Activated T-cell treated with anti-CD3 and anti-CD28 coated beads, Interleukin-2, amount 50 U/mL, for 4 hours (primary cell): ENCODE results near the gene THAP8. TPM values are rescaled to one million over a fixed set of nuclear protein-coding genes. Genes with fewer than 3 reads are reported as not detected.
A peak's percentile ranks its signal among the peaks of the same experiment; 100 is the strongest.

Experiments
- ATAC-seq, 2 donors: fragments of 200-7000 bp; cut with Tn5 transposase; one replicate each; pipeline ENCODE4 v1.10.0; 2021
- DNase-seq: peaks from one replicate; pipeline ENCODE4 v3.0.0-alpha.2; 2020
- H3K27me3 Mint-ChIP-seq: one replicate; pipeline ENCODE4 v1.8.0; 2021; ENCODE audit warnings: low read depth, mixed read lengths
- H3K36me3 Mint-ChIP-seq: one replicate; pipeline ENCODE4 v1.8.0; 2022; ENCODE audit warnings: mixed read lengths; ENCODE audit not compliant: insufficient read depth
- H3K4me1 Mint-ChIP-seq: one replicate; pipeline ENCODE4 v1.8.0; 2021; ENCODE audit warnings: low read depth, mixed read lengths
- H3K4me3 Mint-ChIP-seq: one replicate; pipeline ENCODE4 v1.8.0; 2021; ENCODE audit warnings: mild to moderate bottlenecking, moderate library complexity, mixed read lengths
- H3K9me3 Mint-ChIP-seq: one replicate; pipeline ENCODE4 v1.8.0; 2021; ENCODE audit warnings: mixed read lengths
- total RNA-seq, 3 donors: library from RNA; stranded (reverse); gene quantifications; one replicate each; pipeline ENCODE4 v1.2.1, GENCODE V29; 2021

Gene THAP8
- total RNA-seq, 3 donors from 2014 or later, result 0.76 to 1.2 (median 0.90) TPM

- no peak for DNase-seq
- no peak overlapping the region for H3K4me3 Mint-ChIP-seq
- no peak for ATAC-seq
These were observed 25.6 kb downstream of the THAP8 start for GRCh38 chr19:36028313-36029041.

GRCh38 chr19:36027696-36028095 lies 26.4 kb downstream of the THAP8 start:
- DNase-seq (no peak), ATAC-seq (no peak)
- H3K36me3 Mint-ChIP-seq, result peaks cover 19% of the 10 kb centered on the region
- H3K4me1 Mint-ChIP-seq, result peaks cover 2% of the 10 kb centered on the region
- H3K27me3 Mint-ChIP-seq, result peaks cover 2% of the 10 kb centered on the region
- H3K4me3 Mint-ChIP-seq, result no peak overlapping the region
- no peaks in the 10 kb centered on the region for H3K9me3 Mint-ChIP-seq

More at GRCh38 chr19:36028313-36029041, 25.6 kb downstream of the THAP8 start:
- Mint-ChIP-seq H3K36me3 (peaks cover 14% of the 10 kb centered on the region), H3K27me3 (peaks cover 2% of the 10 kb centered on the region), H3K9me3 (no peaks in the 10 kb centered on the region), H3K4me1 (peaks cover 2% of the 10 kb centered on the region)

DNA sequence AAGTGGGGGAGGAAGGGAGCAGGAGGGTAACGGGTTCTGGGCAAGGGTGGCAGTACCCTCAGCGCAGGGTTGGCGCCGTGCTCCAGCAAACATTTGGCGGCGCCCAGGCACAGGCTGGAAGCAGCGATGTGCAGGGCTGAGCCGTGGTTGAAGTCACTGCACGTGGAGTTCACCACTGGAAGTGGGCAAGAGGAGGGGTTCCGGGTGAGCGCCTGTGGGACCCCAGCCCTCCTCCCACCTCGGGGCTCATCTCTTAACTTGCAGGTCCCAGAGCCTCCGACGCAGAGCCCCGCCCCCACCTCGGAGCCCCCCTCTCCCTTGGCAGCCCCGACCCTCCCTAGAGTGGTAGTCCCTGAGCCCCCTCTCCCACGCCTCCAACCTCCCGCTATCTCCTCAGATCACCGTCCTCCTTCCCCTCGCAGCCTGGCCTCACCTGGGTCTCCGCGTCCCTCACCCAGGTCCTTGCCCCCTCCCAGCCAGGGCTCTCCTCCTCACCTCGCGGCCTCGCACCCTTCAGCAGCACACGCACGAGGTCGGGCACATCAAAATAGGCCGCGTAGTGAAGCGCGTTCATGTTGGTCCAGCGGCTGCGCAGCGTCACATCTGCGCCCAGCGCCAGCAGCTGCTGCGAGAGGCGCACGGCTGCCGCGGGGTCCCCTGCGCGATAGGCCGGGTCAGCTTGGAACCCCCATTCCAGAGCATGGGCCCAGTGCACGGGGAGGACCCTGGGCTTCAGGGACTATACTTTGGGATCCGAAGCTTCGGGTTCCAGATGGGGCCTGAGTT lies 27.8 kb downstream of the THAP8 start:
- DNase-seq, result no peak
- no peak for ATAC-seq
- Mint-ChIP-seq H3K36me3 (peaks cover 19% of the 10 kb centered on the region), H3K4me1 (no peaks in the 10 kb centered on the region), H3K4me3 (no peak overlapping the region), H3K27me3 (no peaks in the 10 kb centered on the region), H3K9me3 (no peaks in the 10 kb centered on the region)

- Mint-ChIP-seq H3K36me3 (peaks cover 16% of the 10 kb centered on the region), H3K27me3 (no peaks in the 10 kb centered on the region), H3K4me1 (no peaks in the 10 kb centered on the region), H3K4me3 (no peak overlapping the region), H3K9me3 (no peaks in the 10 kb centered on the region)
- ATAC-seq, result no peak
- no peak for DNase-seq
These were observed 28.5 kb downstream of the THAP8 start for GRCh38 chr19:36025541-36025940.

GRCh38 chr19:36023432-36023831 lies 30.7 kb downstream of the THAP8 start:
- H3K4me3 Mint-ChIP-seq, result no peak overlapping the region
- H3K4me1 Mint-ChIP-seq, result no peaks in the 10 kb centered on the region
- no peaks in the 10 kb centered on the region for H3K27me3 Mint-ChIP-seq
- peaks cover 12% of the 10 kb centered on the region for H3K36me3 Mint-ChIP-seq
- DNase-seq (no peak), ATAC-seq (no peak)
- H3K9me3 Mint-ChIP-seq, result no peaks in the 10 kb centered on the region

DNA sequence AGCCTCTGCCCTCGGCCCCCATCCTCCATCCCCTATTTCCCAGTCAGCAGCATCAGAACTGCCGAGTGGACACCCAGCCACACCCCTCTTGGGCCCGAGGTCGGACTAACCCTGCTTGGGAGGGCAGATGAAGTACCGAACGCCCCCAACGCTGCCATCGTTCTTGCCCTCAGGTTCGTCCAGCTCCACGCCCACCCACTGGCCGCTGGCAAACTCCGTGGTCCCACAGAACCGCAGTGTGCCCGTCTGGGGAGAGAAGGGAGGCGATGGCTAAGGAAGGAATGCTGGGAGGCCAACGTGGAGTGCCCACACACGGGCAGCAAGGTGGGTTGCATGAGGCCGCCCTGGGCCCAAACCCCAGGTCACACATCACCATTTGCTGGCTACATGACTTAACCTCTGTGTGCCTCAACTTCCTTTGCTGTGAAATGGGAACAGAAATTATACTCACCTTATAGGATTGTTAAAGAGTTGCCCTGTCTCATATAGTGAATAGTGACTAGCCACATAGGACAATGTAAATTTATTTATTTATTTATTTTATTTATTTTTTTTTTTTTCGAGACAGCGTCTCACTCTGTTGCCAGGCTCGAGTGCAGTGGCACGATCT lies 34.9 kb downstream of the THAP8 start:
- H3K36me3 Mint-ChIP-seq, result peaks cover 12% of the 10 kb centered on the region
- no peaks in the 10 kb centered on the region for H3K27me3 Mint-ChIP-seq
- ATAC-seq (no peak), DNase-seq (no peak)
- H3K4me3 Mint-ChIP-seq, result no peak overlapping the region
- H3K4me1 Mint-ChIP-seq, result peaks cover 13% of the 10 kb centered on the region
- H3K9me3 Mint-ChIP-seq, result no peaks in the 10 kb centered on the region

DNA sequence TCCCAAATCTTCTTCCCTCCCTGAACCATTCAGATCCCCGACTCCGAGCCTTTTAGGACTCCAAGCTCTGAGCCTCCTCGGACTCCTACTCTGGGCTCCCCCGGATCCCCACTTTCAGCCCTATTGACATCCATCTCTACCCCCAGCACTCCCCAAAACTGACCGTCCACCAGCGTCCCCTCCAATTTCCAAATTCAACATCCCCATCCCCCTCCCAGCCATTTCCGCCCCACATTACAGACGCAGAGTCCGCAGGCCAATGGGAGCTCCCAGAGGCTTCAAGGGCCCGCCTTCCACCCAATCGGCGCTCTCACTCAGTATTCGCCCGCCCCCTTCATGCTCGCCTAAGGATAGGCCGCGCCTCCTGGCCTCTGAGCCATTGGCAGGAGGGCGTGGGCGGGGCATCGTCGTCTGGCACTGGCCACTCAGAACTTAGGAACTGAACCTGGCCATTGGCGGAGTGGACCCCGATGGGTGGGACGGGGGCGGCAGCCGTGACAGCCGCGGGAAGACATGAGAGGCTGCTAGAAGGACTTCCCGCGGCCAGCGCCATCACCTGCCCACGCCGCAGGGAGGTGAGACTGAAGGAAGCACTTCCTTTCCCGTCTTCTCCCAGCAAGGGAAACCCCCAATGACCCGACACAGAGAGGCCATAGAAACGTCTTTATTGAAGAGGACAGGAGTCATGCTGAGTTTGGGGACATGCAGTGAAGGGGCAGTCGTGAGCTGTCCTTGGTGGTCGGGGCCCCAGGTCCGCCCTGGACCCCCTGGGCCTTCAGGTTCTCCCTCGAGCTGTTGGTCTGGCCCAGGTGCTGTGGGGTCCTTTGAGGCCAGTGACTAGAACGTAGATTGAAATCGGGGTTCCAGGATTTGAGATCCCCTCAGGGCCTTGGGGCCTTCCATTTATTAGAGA lies 39.8 kb downstream of the THAP8 start, which contains the start of gene ALKBH6:
Gene ALKBH6, minus strand, starts transcription at position 202 of the 913 bp plus-strand sequence. CDS start 816 bp downstream, outside the sequence.
- Mint-ChIP-seq H3K4me1 (peaks cover 37% of the 10 kb centered on the region), H3K9me3 (no peaks in the 10 kb centered on the region), H3K4me3 (peak within 1 kb of the TSS; percentile 97), H3K36me3 (no peaks in the 10 kb centered on the region), H3K27me3 (no peaks in the 10 kb centered on the region)
- ATAC-seq, result peak; percentile 98 to 99
- DNase-seq, result peak; percentile 99

- ATAC-seq (no peak), DNase-seq (no peak)
- Mint-ChIP-seq H3K9me3 (no peaks in the 10 kb centered on the region), H3K27me3 (no peaks in the 10 kb centered on the region), H3K36me3 (no peaks in the 10 kb centered on the region), H3K4me1 (peaks cover 42% of the 10 kb centered on the region), H3K4me3 (peak overlapping the region; percentile 97)
These were observed 40.6 kb downstream of the THAP8 start for GRCh38 chr19:36013280-36014011.

DNA sequence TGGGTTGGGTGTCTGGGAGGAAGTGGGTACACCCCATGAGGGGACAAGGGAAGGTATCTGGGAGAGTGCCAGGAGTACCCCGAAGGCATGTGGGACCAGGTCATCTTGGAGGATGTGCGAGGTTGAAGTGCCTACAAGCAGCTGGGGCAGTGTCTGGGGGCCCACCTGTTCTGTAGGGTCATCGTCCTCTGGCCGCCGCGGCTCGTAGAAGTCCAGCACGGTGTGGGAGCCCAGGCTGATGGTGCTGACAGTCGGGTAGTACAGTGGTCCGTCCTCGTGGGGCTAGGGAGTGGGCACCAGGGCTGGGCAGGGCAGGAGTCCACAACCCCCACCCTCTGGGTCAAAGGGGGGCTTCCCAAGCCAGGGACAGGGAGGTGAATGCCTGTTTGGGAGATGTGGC lies 43.7 kb downstream of the THAP8 start:
- Mint-ChIP-seq H3K36me3 (no peaks in the 10 kb centered on the region), H3K4me1 (peaks cover 38% of the 10 kb centered on the region), H3K9me3 (no peaks in the 10 kb centered on the region), H3K27me3 (no peaks in the 10 kb centered on the region), H3K4me3 (peak overlapping the region; percentile 38)
- ATAC-seq, result no peak
- DNase-seq, result no peak

DNA sequence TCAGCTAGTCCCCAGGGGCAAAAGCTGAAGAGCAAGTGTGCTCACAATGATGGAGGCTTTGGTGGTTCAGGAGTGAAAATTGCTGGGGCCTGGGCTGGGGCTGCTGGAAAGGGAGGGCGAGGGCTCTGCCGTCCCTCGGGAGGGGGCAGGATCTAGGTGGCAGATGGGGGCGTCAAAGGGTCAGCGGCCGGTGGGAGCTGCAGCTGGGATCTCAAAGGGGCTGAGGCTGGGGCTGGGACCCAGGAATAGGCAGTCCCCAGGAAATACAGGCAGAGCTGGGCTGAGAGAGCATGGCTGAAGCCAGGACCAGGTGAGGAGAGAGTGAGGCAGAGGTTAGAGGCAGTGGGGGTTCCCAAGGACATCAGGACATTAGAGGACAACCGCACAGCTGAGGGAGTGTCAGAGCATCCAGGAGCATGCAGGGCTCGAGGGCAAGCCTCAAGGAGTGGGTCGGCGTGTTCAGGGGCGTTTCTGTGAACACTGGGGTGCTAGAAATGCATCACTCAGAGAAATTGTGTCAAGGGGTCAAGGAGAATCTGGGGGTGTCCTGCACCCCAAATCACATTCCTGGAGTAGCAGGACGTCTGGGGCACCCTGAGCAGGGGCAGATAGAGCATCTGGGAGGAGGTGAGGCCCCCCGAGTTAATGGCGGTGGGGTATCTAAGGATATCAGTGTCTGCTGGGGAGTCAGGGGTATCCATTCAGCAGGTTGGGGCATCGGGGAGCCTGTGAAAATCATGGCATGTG lies 44.3 kb downstream of the THAP8 start:
- no peak for DNase-seq
- Mint-ChIP-seq H3K4me3 (peak overlapping the region; percentile 45), H3K27me3 (no peaks in the 10 kb centered on the region), H3K4me1 (peaks cover 34% of the 10 kb centered on the region), H3K9me3 (no peaks in the 10 kb centered on the region), H3K36me3 (no peaks in the 10 kb centered on the region)
- ATAC-seq, result no peak

DNA sequence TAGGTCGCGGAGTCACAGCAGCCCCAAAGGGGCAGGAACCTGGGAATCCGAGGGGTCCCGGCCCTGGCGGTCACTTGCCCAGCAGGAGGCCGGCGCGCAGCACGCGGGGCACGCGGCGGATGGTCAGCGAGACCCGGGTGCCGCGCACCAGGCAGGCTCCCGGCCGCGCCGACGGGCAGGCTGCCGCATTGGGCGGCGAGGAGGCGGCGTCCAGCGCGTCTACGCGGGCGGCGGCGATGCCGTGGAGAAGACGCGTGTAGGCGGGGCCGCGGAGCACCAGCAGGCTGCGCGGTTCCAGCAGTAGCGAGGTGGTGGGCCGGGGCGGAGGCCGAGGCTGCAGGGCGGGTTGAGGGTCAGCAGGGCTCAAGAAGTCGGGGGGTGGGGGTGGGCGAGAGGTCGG lies 44.9 kb downstream of the THAP8 start:
- Mint-ChIP-seq H3K4me1 (peaks cover 29% of the 10 kb centered on the region), H3K36me3 (no peaks in the 10 kb centered on the region), H3K27me3 (no peaks in the 10 kb centered on the region), H3K4me3 (peak overlapping the region; percentile 45), H3K9me3 (no peaks in the 10 kb centered on the region)
- ATAC-seq, result peak; percentile 19 to 32
- DNase-seq, result peak; percentile 26

- Mint-ChIP-seq H3K4me1 (peaks cover 21% of the 10 kb centered on the region), H3K9me3 (no peaks in the 10 kb centered on the region), H3K27me3 (no peaks in the 10 kb centered on the region), H3K36me3 (no peaks in the 10 kb centered on the region), H3K4me3 (peak within 1 kb of the TSS; percentile 45)
- no peak for ATAC-seq
- no peak for DNase-seq
These were observed 45.6 kb downstream of the THAP8 start, which contains the start of gene SYNE4 for GRCh38 chr19:36008336-36008978. SYNE4 (minus strand) TSS chr19:36008813; CDS start chr19:36008681, 132 bp downstream.
